Keratinocyte (primary cell): ENCODE measurements around the gene EIF2B1. TPM values are rescaled to one million over a fixed set of nuclear protein-coding genes. Genes with fewer than 3 reads are reported as not detected.

ENCODE experiments used
- DNase-seq: peaks from one replicate; pipeline ENCODE4 v3.0.0-alpha.2; 2011; ENCODE audit warnings: low read depth, missing footprints, low spot score
- FAIRE-seq: peaks from 2 replicates; lab custom pipeline; 2011; peaks lifted over from hg19 to GRCh38; lab: Jason Lieb, UNC
- H2AFZ ChIP-seq: 2 replicates; pipeline ENCODE4 v1.6.0; 2012; ENCODE audit warnings: low read length, control low read depth, inconsistent platforms; ENCODE audit not compliant: control insufficient read depth
- H3K27ac ChIP-seq: 2 replicates; pipeline ENCODE4 v1.5.1; 2011; ENCODE audit warnings: low read length; ENCODE audit not compliant: control insufficient read depth, insufficient read depth
- H3K27me3 ChIP-seq: 3 replicates; pipeline ENCODE4 v1.6.0; 2011; ENCODE audit warnings: low read length; ENCODE audit not compliant: control insufficient read depth, insufficient read depth; ENCODE audit errors: extremely low read depth
- H3K36me3 ChIP-seq, 2 experiments: 2 replicates in 1 of 2; 3 replicates in 1 of 2; pipeline ENCODE4 v1.5.1; 2011; ENCODE audit warnings: low read length in 2 of 2, mild to moderate bottlenecking in 1 of 2; ENCODE audit not compliant: control insufficient read depth in 2 of 2, insufficient read depth in 2 of 2; ENCODE audit errors: extremely low read depth in 1 of 2
- H3K4me1 ChIP-seq: 3 replicates; pipeline ENCODE4 v1.5.1; 2011; ENCODE audit warnings: low read length; ENCODE audit not compliant: control insufficient read depth, insufficient read depth; ENCODE audit errors: extremely low read depth
- H3K4me2 ChIP-seq: 3 replicates; pipeline ENCODE4 v1.6.0; 2011; ENCODE audit warnings: low read depth, low read length; ENCODE audit not compliant: control insufficient read depth, insufficient read depth; ENCODE audit errors: extremely low read depth
- H3K4me3 ChIP-seq, 3 experiments: fragments of 200-600 bp in 1 of 3; sonication (generic) in 1 of 3; 2 replicates in 2 of 3; 3 replicates in 1 of 3; pipeline ENCODE4 v1.5.1; 2011 to 2016; ENCODE audit warnings: low read length in 3 of 3, mild to moderate bottlenecking in 3 of 3, control low read depth in 2 of 3, inconsistent platforms in 1 of 3, low read depth in 1 of 3, mixed read lengths in 1 of 3, mixed run types in 1 of 3, moderate library complexity in 1 of 3; ENCODE audit not compliant: control insufficient read depth in 2 of 3, insufficient read depth in 2 of 3; ENCODE audit errors: extremely low read depth in 1 of 3
- H3K79me2 ChIP-seq: 2 replicates; pipeline ENCODE4 v1.6.0; 2012; ENCODE audit warnings: low read length; ENCODE audit not compliant: control insufficient read depth, insufficient read depth
- H3K9ac ChIP-seq: 3 replicates; pipeline ENCODE4 v1.6.0; 2011; ENCODE audit warnings: low read length; ENCODE audit not compliant: control insufficient read depth, insufficient read depth; ENCODE audit errors: extremely low read depth
- H3K9me1 ChIP-seq: 3 replicates; pipeline ENCODE4 v1.6.0; 2011; ENCODE audit warnings: low read length; ENCODE audit not compliant: control insufficient read depth, insufficient read depth; ENCODE audit errors: extremely low read depth
- H3K9me3 ChIP-seq: 2 replicates; pipeline ENCODE4 v1.5.1; 2012; ENCODE audit warnings: low read depth, low read length; ENCODE audit not compliant: control insufficient read depth
- H4K20me1 ChIP-seq: 3 replicates; pipeline ENCODE4 v1.6.0; 2011; ENCODE audit warnings: low read length; ENCODE audit not compliant: control insufficient read depth, insufficient read depth; ENCODE audit errors: extremely low read depth
- EZH2 ChIP-seq: IDR thresholded peaks from one replicate; pipeline ENCODE4 v1.6.1; 2012; ENCODE audit warnings: inconsistent platforms, mild to moderate bottlenecking, low read length, moderate library complexity
- dilution Hi-C: fragments of 300-500 bp; cut with MboI; formaldehyde crosslinking; loops from one replicate; pipeline ENCODE4 v1.7.0; 2020; ENCODE audit warnings: low sequenced_read_pairs; ENCODE audit not compliant: extremely low pct_ligation_motif_present
- polyA plus RNA-seq, 5 experiments: library from polyadenylated mRNA; depleted of rRNA in 3 of 5; stranded (reverse) in 3 of 5; stranded (forward) in 1 of 5; unstranded in 1 of 5; fragments of >200 nt; gene quantifications; 1 replicate in 1 of 5; 2 replicates in 3 of 5; 3 replicates in 1 of 5; pipeline versions ENCODE4 v1.2.1 to v1.2.3, GENCODE V29; 2011 to 2012; ENCODE audit warnings: missing spikeins in 2 of 5, low read depth in 1 of 5, low replicate concordance in 1 of 5
- TF ChIP-seq, protein P1 (sequence below), 3 experiments: IDR thresholded peaks in 1 of 3; conservative IDR thresholded peaks in 1 of 3; optimal IDR thresholded peaks in 1 of 3; 2 replicates in 2 of 3; 3 replicates in 1 of 3; pipeline versions ENCODE3 to v1.5.1; 2011; ENCODE audit warnings: low read length in 3 of 3, mild to moderate bottlenecking in 3 of 3, moderate library complexity in 2 of 3, control low read depth in 1 of 3, inconsistent platforms in 1 of 3; ENCODE audit not compliant: insufficient read depth in 2 of 3; ENCODE audit errors: extremely low read depth in 1 of 3

Gene EIF2B1
- polyA plus RNA-seq, 1 donor (not counting 4 experiments of a cell fraction or from before 2014, with no cell fraction given) = 39.5 TPM

DNA sequence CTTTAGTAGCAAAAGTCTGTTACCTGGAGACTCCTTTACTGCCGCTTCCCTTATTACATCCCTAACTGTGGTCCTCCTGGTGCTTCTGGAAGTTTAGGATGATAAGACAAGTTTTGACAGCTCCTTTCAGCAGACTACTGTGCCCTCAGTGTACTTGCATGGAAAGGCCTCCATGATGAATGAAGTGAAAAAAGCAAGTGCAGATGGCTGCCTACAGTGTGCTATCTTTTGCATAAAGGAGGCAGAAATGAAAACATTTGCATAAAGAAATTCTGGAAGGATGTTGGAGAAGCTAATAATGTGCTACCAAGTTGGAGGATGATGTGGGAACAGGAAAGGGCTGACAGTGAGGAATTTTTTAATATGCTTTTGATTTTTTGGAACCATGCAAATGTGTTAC lies 42.0 kb upstream of the EIF2B1 start:
- Histone ChIP-seq H3K4me3 (no peak overlapping the region), H3K27ac (no peak overlapping the region), H3K79me2 (no peaks in the 10 kb centered on the region), H3K4me1 (peaks cover 5% of the 10 kb centered on the region), H3K4me2 (no peak overlapping the region), H3K9me3 (no peaks in the 10 kb centered on the region), H3K9ac (no peak overlapping the region), H2AFZ (no peak overlapping the region), H4K20me1 (no peaks in the 10 kb centered on the region), H3K36me3 (peaks cover 0 to 4% of the 10 kb centered on the region in 2 experiments), H3K9me1 (no peaks in the 10 kb centered on the region), H3K27me3 (no peaks in the 10 kb centered on the region)
- DNase-seq (no peak), FAIRE-seq (no peak)
- no peak for TF ChIP-seq EZH2
- TF ChIP-seq, protein P1, sequence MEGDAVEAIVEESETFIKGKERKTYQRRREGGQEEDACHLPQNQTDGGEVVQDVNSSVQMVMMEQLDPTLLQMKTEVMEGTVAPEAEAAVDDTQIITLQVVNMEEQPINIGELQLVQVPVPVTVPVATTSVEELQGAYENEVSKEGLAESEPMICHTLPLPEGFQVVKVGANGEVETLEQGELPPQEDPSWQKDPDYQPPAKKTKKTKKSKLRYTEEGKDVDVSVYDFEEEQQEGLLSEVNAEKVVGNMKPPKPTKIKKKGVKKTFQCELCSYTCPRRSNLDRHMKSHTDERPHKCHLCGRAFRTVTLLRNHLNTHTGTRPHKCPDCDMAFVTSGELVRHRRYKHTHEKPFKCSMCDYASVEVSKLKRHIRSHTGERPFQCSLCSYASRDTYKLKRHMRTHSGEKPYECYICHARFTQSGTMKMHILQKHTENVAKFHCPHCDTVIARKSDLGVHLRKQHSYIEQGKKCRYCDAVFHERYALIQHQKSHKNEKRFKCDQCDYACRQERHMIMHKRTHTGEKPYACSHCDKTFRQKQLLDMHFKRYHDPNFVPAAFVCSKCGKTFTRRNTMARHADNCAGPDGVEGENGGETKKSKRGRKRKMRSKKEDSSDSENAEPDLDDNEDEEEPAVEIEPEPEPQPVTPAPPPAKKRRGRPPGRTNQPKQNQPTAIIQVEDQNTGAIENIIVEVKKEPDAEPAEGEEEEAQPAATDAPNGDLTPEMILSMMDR (optimal IDR thresholded peaks at IDR 0.05 in 1 of 3, IDR thresholded peaks at IDR 0.05 in 1 of 3, conservative IDR thresholded peaks at IDR 0.05 in 1 of 3; ENCODE audit: extremely low read depth in 1 of 3, insufficient read depth in 2 of 3, low read length in 3 of 3) = no peak
- dilution Hi-C loops = no loop called here

DNA sequence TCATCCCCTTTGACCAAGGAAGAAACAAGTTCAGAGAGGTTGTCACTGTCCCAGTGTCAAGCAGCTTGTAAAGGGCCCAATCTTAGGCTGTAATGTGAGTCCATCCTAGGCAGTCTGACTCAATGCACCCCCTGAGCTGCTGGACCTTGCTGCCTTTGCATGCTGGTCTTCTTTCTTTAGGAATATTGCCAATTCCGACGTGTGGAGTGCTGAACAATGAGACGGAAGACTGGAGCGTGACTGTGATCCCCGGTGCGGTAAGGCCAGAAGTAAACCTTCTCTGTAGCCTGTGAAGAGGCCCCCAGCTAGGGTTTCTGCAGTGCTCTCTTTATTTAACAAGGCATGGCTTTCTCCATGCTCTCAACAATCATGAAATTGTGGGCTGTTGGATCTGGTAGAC lies 38.4 kb upstream of the EIF2B1 start:
- Histone ChIP-seq H3K4me3 (peak overlapping the region in 2 of 3 experiments; percentile 71 to 77), H3K27ac (no peak overlapping the region), H3K4me1 (peaks cover 12% of the 10 kb centered on the region), H3K9me1 (no peaks in the 10 kb centered on the region), H4K20me1 (no peaks in the 10 kb centered on the region), H3K79me2 (no peaks in the 10 kb centered on the region), H3K27me3 (no peaks in the 10 kb centered on the region), H3K9me3 (no peaks in the 10 kb centered on the region), H3K9ac (peak overlapping the region; percentile 75), H3K36me3 (peaks cover 0 to 3% of the 10 kb centered on the region in 2 experiments), H2AFZ (peak overlapping the region; percentile 91), H3K4me2 (peak overlapping the region; percentile 84)
- TF ChIP-seq, protein P1 (optimal IDR thresholded peaks at IDR 0.05 in 1 of 3, IDR thresholded peaks at IDR 0.05 in 1 of 3, conservative IDR thresholded peaks at IDR 0.05 in 1 of 3; ENCODE audit: extremely low read depth in 1 of 3, insufficient read depth in 2 of 3, low read length in 3 of 3) = no peak
- TF ChIP-seq EZH2 = no peak
- DNase-seq = no peak
- dilution Hi-C loops = no loop called here
- no peak for FAIRE-seq
